Prostate gland (tissue), 2 donors: ENCODE results near the gene KCTD8.

Experiments
- CTCF ChIP-seq, 4 experiments: fragments of 200-600 bp in 2 of 4; fragments of 450-650 bp in 2 of 4; sonication (generic) in 2 of 4; IDR thresholded peaks; 1 replicate in 3 of 4; 2 replicates in 1 of 4; pipeline ENCODE4 v1.5.1; 2016 to 2019; ENCODE audit warnings: antibody characterized with exemption in 4 of 4, mild to moderate bottlenecking in 2 of 4, moderate library complexity in 2 of 4
- POLR2A ChIP-seq: fragments of 450-650 bp; IDR thresholded peaks from one replicate; pipeline ENCODE4 v1.6.1; 2016; ENCODE audit warnings: antibody characterized with exemption, mild to moderate bottlenecking
- POLR2AphosphoS5 ChIP-seq: sonication (generic); formaldehyde crosslinking; IDR thresholded peaks from one replicate; pipeline ENCODE4 v1.6.1; 2017; ENCODE audit warnings: antibody characterized with exemption

GRCh38 chr4:44446801-44447562 lies 1.6 kb downstream of the KCTD8 start:
- TF ChIP-seq POLR2A = no peak
- TF ChIP-seq CTCF (IDR thresholded peaks at IDR 0.05) = no peak
- TF ChIP-seq POLR2AphosphoS5 = no peak
